H1 (cell line): ENCODE results near the gene KCNJ12. TPM values are rescaled to one million over a fixed set of nuclear protein-coding genes. Genes with fewer than 3 reads are reported as not detected.
A peak's percentile ranks its signal among the peaks of the same experiment; 100 is the strongest.

Experiments
- CTCF ChIA-PET: fragments of 300-600 bp; sonication (Branson Sonifier 250); formaldehyde crosslinking; loops from one replicate; lab custom pipeline; 2021; ENCODE audit not compliant: partially characterized antibody; lab: Charles Lee
- POLR2A ChIA-PET: fragments of 300-600 bp; sonication (Branson Sonifier 250); formaldehyde crosslinking; loops from one replicate; lab custom pipeline; 2021; ENCODE audit warnings: inconsistent platforms; ENCODE audit not compliant: partially characterized antibody; lab: Charles Lee
- DNase-seq, 2 experiments: peaks; one replicate each; pipeline versions ENCODE4 v3.0.0 to v3.0.0-alpha.2; 2010 to 2022; ENCODE audit warnings: low spot score in 2 of 2, low read depth in 1 of 2, mixed read lengths in 1 of 2
- FAIRE-seq: peaks from 2 replicates; lab custom pipeline; 2011; peaks lifted over from hg19 to GRCh38; lab: Jason Lieb, UNC
- H2AFZ ChIP-seq: 2 replicates; pipeline ENCODE4 v1.8.1; 2012; ENCODE audit warnings: low read length, inconsistent platforms
- H2AK5ac ChIP-seq: 2 replicates; pipeline ENCODE4 v1.6.1; 2013; ENCODE audit warnings: low read depth, low read length
- H2BK120ac ChIP-seq: replicated peaks from 2 replicates; pipeline ENCODE3; 2013; ENCODE audit warnings: low read depth, low read length, inconsistent platforms
- H2BK12ac ChIP-seq: 2 replicates; pipeline ENCODE4 v1.6.1; 2013; ENCODE audit warnings: low read depth, low read length
- H2BK15ac ChIP-seq: 2 replicates; pipeline ENCODE4 v1.6.1; 2013; ENCODE audit warnings: low read length
- H2BK20ac ChIP-seq: 2 replicates; pipeline ENCODE4 v1.6.1; 2013; ENCODE audit warnings: low read length
- H2BK5ac ChIP-seq: 2 replicates; pipeline ENCODE4 v1.6.1; 2013; ENCODE audit warnings: low read depth, low read length
- H3K14ac ChIP-seq: 2 replicates; pipeline ENCODE4 v1.6.1; 2013; ENCODE audit warnings: inconsistent platforms; ENCODE audit not compliant: insufficient read length
- H3K18ac ChIP-seq: 2 replicates; pipeline ENCODE4 v1.6.1; 2013; ENCODE audit warnings: low read length; ENCODE audit errors: extremely low read depth
- H3K23ac ChIP-seq: 2 replicates; pipeline ENCODE4 v1.6.1; 2013; ENCODE audit warnings: inconsistent platforms; ENCODE audit not compliant: insufficient read length
- H3K23me2 ChIP-seq: 2 replicates; pipeline ENCODE4 v1.6.1; 2013; ENCODE audit warnings: low read depth, low read length
- H3K27ac ChIP-seq: 2 replicates; pipeline ENCODE4 v1.6.1; 2011; ENCODE audit warnings: low read depth, low read length, inconsistent platforms
- H3K27me3 ChIP-seq, 4 experiments: replicated peaks in 1 of 4; 1 replicate in 1 of 4; 2 replicates in 3 of 4; pipeline versions ENCODE4 v1.6.1 to v1.8.1; 2011 to 2013; ENCODE audit warnings: low read length in 3 of 4, mild to moderate bottlenecking in 3 of 4, inconsistent platforms in 2 of 4, mixed read lengths in 2 of 4, moderate library complexity in 1 of 4; ENCODE audit not compliant: control insufficient read depth in 3 of 4, insufficient read depth in 3 of 4; ENCODE audit errors: extremely low read depth in 1 of 4
- H3K36me3 ChIP-seq, 4 experiments: 2 replicates each; pipeline versions ENCODE4 v1.6.1 to v1.8.1; 2011 to 2013; ENCODE audit warnings: mild to moderate bottlenecking in 4 of 4, low read length in 3 of 4, moderate library complexity in 2 of 4, control low read depth in 1 of 4, inconsistent platforms in 1 of 4; ENCODE audit not compliant: insufficient read depth in 4 of 4, control insufficient read depth in 2 of 4
- H3K4ac ChIP-seq: replicated peaks from 2 replicates; pipeline ENCODE3; 2013; ENCODE audit warnings: low read length, low read depth, mixed read lengths, inconsistent platforms; ENCODE audit not compliant: insufficient read length
- H3K4me1 ChIP-seq, 4 experiments: replicated peaks in 1 of 4; 1 replicate in 1 of 4; 2 replicates in 3 of 4; pipeline versions ENCODE4 v1.6.1 to v1.8.1; 2011 to 2013; ENCODE audit warnings: low read length in 3 of 4, inconsistent platforms in 2 of 4, mixed read lengths in 1 of 4; ENCODE audit not compliant: insufficient read depth in 4 of 4, control insufficient read depth in 3 of 4
- H3K4me2 ChIP-seq, 2 experiments: 2 replicates each; pipeline versions ENCODE4 v1.6.1 to v1.8.1; 2011 to 2013; ENCODE audit warnings: low read depth in 2 of 2, low read length in 2 of 2, control low read depth in 1 of 2, inconsistent platforms in 1 of 2, mild to moderate bottlenecking in 1 of 2; ENCODE audit not compliant: insufficient read depth in 1 of 2
- H3K4me3 ChIP-seq, 4 experiments: fragments of 200-600, 300-600 bp in 1 of 4; sonication (generic), shearing (Covaris generic), sonication (Bioruptor Twin) in 1 of 4; 2 replicates each; pipeline versions ENCODE4 v1.5.1 to v1.8.1; 2011 to 2016; ENCODE audit warnings: low read length in 4 of 4, low read depth in 3 of 4, control low read depth in 2 of 4, inconsistent platforms in 2 of 4, mild to moderate bottlenecking in 2 of 4, mixed read lengths in 1 of 4, moderate library complexity in 1 of 4; ENCODE audit not compliant: insufficient read depth in 2 of 4; ENCODE audit errors: extremely low read depth in 1 of 4
- H3K56ac ChIP-seq: replicated peaks from 2 replicates; pipeline ENCODE3; 2013; ENCODE audit warnings: low read depth, mild to moderate bottlenecking, mixed read lengths, low read length, inconsistent platforms; ENCODE audit not compliant: insufficient read length
- H3K79me1 ChIP-seq: 2 replicates; pipeline ENCODE4 v1.6.1; 2013; ENCODE audit warnings: low read depth, low read length, control low read depth
- H3K79me2 ChIP-seq, 2 experiments: 2 replicates each; pipeline versions ENCODE4 v1.6.1 to v1.8.1; 2012 to 2013; ENCODE audit warnings: low read length in 2 of 2, mild to moderate bottlenecking in 2 of 2, inconsistent platforms in 1 of 2; ENCODE audit not compliant: insufficient read depth in 2 of 2, control insufficient read depth in 1 of 2
- H3K9ac ChIP-seq, 4 experiments: replicated peaks in 1 of 4; 1 replicate in 1 of 4; 2 replicates in 3 of 4; pipeline versions ENCODE4 v1.6.1 to v1.8.1; 2011 to 2013; ENCODE audit warnings: low read depth in 3 of 4, low read length in 3 of 4, control low read depth in 2 of 4, mild to moderate bottlenecking in 2 of 4, moderate library complexity in 2 of 4, inconsistent platforms in 1 of 4; ENCODE audit errors: extremely low read depth in 1 of 4
- H3K9me3 ChIP-seq, 2 experiments: 2 replicates each; pipeline versions ENCODE4 v1.6.1 to v1.8.1; 2012 to 2013; ENCODE audit warnings: mild to moderate bottlenecking in 2 of 2, moderate library complexity in 2 of 2, control low read depth in 1 of 2, inconsistent platforms in 1 of 2, low read depth in 1 of 2, low read length in 1 of 2, mixed read lengths in 1 of 2; ENCODE audit not compliant: insufficient read depth in 2 of 2
- H4K20me1 ChIP-seq, 2 experiments: replicated peaks in 1 of 2; 2 replicates each; pipeline versions ENCODE3 to v1.8.1; 2011 to 2013; ENCODE audit warnings: inconsistent platforms in 2 of 2, low read length in 2 of 2, mild to moderate bottlenecking in 1 of 2; ENCODE audit not compliant: insufficient read depth in 2 of 2, control insufficient read depth in 1 of 2
- H4K5ac ChIP-seq: 2 replicates; pipeline ENCODE4 v1.6.1; 2013; ENCODE audit warnings: low read length, low read depth, mixed read lengths, inconsistent platforms; ENCODE audit not compliant: insufficient read length
- H4K8ac ChIP-seq: 2 replicates; pipeline ENCODE4 v1.8.0; 2013; ENCODE audit warnings: mild to moderate bottlenecking, moderate library complexity, low read length, inconsistent platforms; ENCODE audit not compliant: insufficient read depth; ENCODE audit errors: extremely low read depth
- H4K91ac ChIP-seq: replicated peaks from 2 replicates; pipeline ENCODE3; 2013; ENCODE audit warnings: low read length, mixed read lengths, inconsistent platforms; ENCODE audit not compliant: insufficient read length
- BRCA1 ChIP-seq: IDR thresholded peaks from 2 replicates; pipeline ENCODE4 v1.6.1; 2012; ENCODE audit warnings: low read depth, low read length, improper control_type of control experiment
- EZH2 ChIP-seq: fragments of 200-600 bp; sonication (generic); IDR thresholded peaks from 2 replicates; pipeline ENCODE4 v1.7.1; 2012; ENCODE audit warnings: low read depth, mild to moderate bottlenecking, moderate library complexity, low read length, inconsistent platforms; ENCODE audit not compliant: severe bottlenecking
- KDM4A ChIP-seq: IDR thresholded peaks from one replicate; pipeline ENCODE4 v1.7.1; 2012; ENCODE audit warnings: low read depth, mild to moderate bottlenecking, moderate library complexity, low read length, inconsistent platforms; ENCODE audit not compliant: severe bottlenecking
- KDM5A ChIP-seq: fragments of 200-600 bp; IDR thresholded peaks from 2 replicates; pipeline ENCODE4 v1.7.1; 2012; ENCODE audit warnings: mild to moderate bottlenecking, low read length, inconsistent platforms, mixed read lengths
- MAFK ChIP-seq: IDR thresholded peaks from 2 replicates; pipeline ENCODE4 v1.6.1; 2012; ENCODE audit warnings: low read depth, mild to moderate bottlenecking, improper control_type of control experiment, low read length
- NANOG ChIP-seq: IDR thresholded peaks from 2 replicates; pipeline ENCODE4 v1.6.1; 2011; ENCODE audit warnings: low read length, low read depth, mild to moderate bottlenecking, inconsistent platforms; ENCODE audit not compliant: insufficient read depth, poor library complexity, severe bottlenecking
- RBBP5 ChIP-seq: IDR thresholded peaks from 2 replicates; pipeline ENCODE4 v1.7.1; 2012; ENCODE audit warnings: low read depth, mild to moderate bottlenecking, inconsistent platforms, low read length, moderate library complexity, borderline replicate concordance
- SP1 ChIP-seq: IDR thresholded peaks from 2 replicates; pipeline ENCODE4 v1.6.1; 2011; ENCODE audit warnings: low read depth, low read length
- USF2 ChIP-seq: IDR thresholded peaks from 2 replicates; pipeline ENCODE4 v1.6.1; 2011; ENCODE audit warnings: low read length, improper control_type of control experiment
- ZNF274 ChIP-seq: IDR thresholded peaks from 2 replicates; pipeline ENCODE4 v1.7.0; 2012; ENCODE audit warnings: low read length, borderline replicate concordance; ENCODE audit errors: extremely low read depth
- WGBS, 2 experiments: shearing (Covaris generic) in 1 of 2; methylation state at CpG; one replicate each; pipeline versions ENCODE4 v1.1.6 to v1.1.7; 2013 to 2015; ENCODE audit warnings: low lambda C conversion rate in 2 of 2, mixed read lengths in 2 of 2, inconsistent platforms in 1 of 2, low coverage in 1 of 2, missing lambda C conversion rate in 1 of 2; ENCODE audit not compliant: insufficient replicate concordance in 2 of 2, insufficient coverage in 1 of 2, insufficient read length in 1 of 2; ENCODE audit errors: extremely low coverage in 1 of 2, missing lambda C conversion rate in 1 of 2; 5-methylcytosine and 5-hydroxymethylcytosine counted together
- polyA plus RNA-seq, 7 experiments: library from polyadenylated mRNA; depleted of rRNA in 3 of 7; stranded (reverse) in 5 of 7; unstranded in 2 of 7; fragments of >200 nt in 5 of 7; fragments of 200-250 nt in 2 of 7; gene quantifications; 1 replicate in 5 of 7; 2 replicates in 1 of 7; 4 replicates in 1 of 7; pipeline versions ENCODE4 v1.2.1 to v1.2.3, GENCODE V29; 2011 to 2013; ENCODE audit warnings: missing spikeins in 2 of 7, mixed read lengths in 2 of 7
- total RNA-seq: library from RNA; stranded (reverse); fragmentation: NEBNext Ultra II Directional; extraction: Animal tissue kit (Norgen Biotek cat#: 25700); gene quantifications from 2 replicates; pipeline ENCODE4 v1.2.1, GENCODE V29; 2021

Gene KCNJ12
- total and polyA plus RNA-seq, 2 of the 8 experiments (the other 6 are each of a cell fraction or from before 2014, with no cell fraction given), result 1.2 to 1.5 TPM

GRCh38 chr17:21382560-21383495, 6.7 kb downstream of the KCNJ12 start:
- Histone ChIP-seq H2BK12ac (no peak overlapping the region), H4K20me1 (peaks cover 0 to 2% of the 10 kb centered on the region in 2 experiments), H3K27ac (no peak overlapping the region), H4K8ac (no peak overlapping the region), H3K4me2 (no peak overlapping the region), H4K91ac (no peak overlapping the region), H3K4ac (no peak overlapping the region), H3K79me1 (no peaks in the 10 kb centered on the region), H3K27me3 (peaks cover 0 to 13% (median 12%) of the 10 kb centered on the region in 4 experiments; a peak in 6 of 7 replicates), H2BK120ac (no peak overlapping the region), H2AFZ (no peak overlapping the region), H3K4me3 (no peak overlapping the region), H3K79me2 (no peaks in the 10 kb centered on the region), H3K9ac (no peak overlapping the region), H3K14ac (no peak overlapping the region), H3K36me3 (no peaks in the 10 kb centered on the region), H2BK15ac (no peak overlapping the region), H3K23me2 (peaks cover 4% of the 10 kb centered on the region; the same call in 1 of the 2 replicates), H3K56ac (no peak overlapping the region), H4K5ac (no peak overlapping the region), H3K4me1 (peaks cover 0 to 8% (median 5%) of the 10 kb centered on the region in 4 experiments; a peak in 3 of 7 replicates), H3K23ac (no peak overlapping the region), H3K18ac (peak overlapping the region; percentile 48; the same call in 1 of the 2 replicates), H2BK5ac (no peak overlapping the region), H3K9me3 (no peaks in the 10 kb centered on the region), H2BK20ac (no peak overlapping the region), H2AK5ac (no peak overlapping the region)
- ChIA-PET CTCF (interaction anchor here (0.9 kb wide), 2 partner anchors 75 to 102 kb away, joined by 3 read pairs; no protein-coding TSS in a partner anchor), POLR2A (no interaction called here)
- FAIRE-seq, result no peak
- no peak for DNase-seq
- WGBS, 2 experiments, result 84% methylated on average over 19 of the region's 29 CpGs; no CpG with 5 or more reads in 1 of the 2 experiments
- TF ChIP-seq KDM4A, result no peak
- TF ChIP-seq NANOG, result no peak
- TF ChIP-seq RBBP5, result no peak
- no peak for TF ChIP-seq SP1
- TF ChIP-seq EZH2, result no peak
- no peak for TF ChIP-seq MAFK
- no peak for TF ChIP-seq KDM5A
- no peak for TF ChIP-seq ZNF274
- TF ChIP-seq USF2, result no peak
- TF ChIP-seq BRCA1, result no peak
